GM12875 (cell line): ENCODE results near the gene QSER1.

Experiments
- H3K4me3 ChIP-seq: one replicate; pipeline ENCODE4 v1.5.1; 2011; ENCODE audit warnings: low read depth, low read length, control low read depth
- TF ChIP-seq, protein P1 (sequence below): IDR thresholded peaks from 2 replicates; pipeline ENCODE4 v1.5.1; 2011; ENCODE audit warnings: low read depth, mild to moderate bottlenecking, control low read depth, inconsistent platforms, low read length, moderate library complexity, borderline replicate concordance; ENCODE audit not compliant: insufficient read depth

The QSER1 gene

GRCh38 chr11:32895471-32895870, 2.9 kb downstream of the QSER1 start:
- H3K4me3 ChIP-seq, result no peak overlapping the region
- TF ChIP-seq, protein P1, sequence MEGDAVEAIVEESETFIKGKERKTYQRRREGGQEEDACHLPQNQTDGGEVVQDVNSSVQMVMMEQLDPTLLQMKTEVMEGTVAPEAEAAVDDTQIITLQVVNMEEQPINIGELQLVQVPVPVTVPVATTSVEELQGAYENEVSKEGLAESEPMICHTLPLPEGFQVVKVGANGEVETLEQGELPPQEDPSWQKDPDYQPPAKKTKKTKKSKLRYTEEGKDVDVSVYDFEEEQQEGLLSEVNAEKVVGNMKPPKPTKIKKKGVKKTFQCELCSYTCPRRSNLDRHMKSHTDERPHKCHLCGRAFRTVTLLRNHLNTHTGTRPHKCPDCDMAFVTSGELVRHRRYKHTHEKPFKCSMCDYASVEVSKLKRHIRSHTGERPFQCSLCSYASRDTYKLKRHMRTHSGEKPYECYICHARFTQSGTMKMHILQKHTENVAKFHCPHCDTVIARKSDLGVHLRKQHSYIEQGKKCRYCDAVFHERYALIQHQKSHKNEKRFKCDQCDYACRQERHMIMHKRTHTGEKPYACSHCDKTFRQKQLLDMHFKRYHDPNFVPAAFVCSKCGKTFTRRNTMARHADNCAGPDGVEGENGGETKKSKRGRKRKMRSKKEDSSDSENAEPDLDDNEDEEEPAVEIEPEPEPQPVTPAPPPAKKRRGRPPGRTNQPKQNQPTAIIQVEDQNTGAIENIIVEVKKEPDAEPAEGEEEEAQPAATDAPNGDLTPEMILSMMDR, result no peak

GRCh38 chr11:32897103-32897502, 4.5 kb downstream of the QSER1 start:
- TF ChIP-seq, protein P1, result no peak
- H3K4me3 ChIP-seq, result no peak overlapping the region

DNA sequence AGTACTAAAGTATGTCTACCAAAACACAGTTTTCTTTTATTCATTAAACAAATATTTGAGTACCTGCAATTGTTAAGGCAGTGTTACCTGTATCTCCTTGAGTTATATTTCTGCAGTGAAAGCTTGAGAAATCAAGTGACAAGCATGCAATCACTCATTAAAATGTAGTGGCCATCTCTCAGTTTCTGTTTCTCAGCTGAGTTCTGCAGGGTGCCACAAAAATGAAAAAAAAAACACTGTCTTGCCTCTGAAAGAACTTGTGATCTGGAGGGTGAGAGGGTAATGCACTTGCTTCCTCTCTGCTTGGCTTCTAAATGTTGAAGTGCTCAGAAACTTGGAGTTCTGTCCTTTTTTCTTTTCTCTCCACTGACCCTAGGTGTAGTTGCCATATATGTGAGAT, 6.8 kb downstream of the QSER1 start:
- TF ChIP-seq, protein P1, result no peak
- H3K4me3 ChIP-seq, result no peak overlapping the region

GRCh38 chr11:32902089-32902665, 9.6 kb downstream of the QSER1 start:
- TF ChIP-seq, protein P1, result no peak
- no peak overlapping the region for H3K4me3 ChIP-seq

- TF ChIP-seq, protein P1, result no peak
- H3K4me3 ChIP-seq, result no peak overlapping the region
Measured at GRCh38 chr11:32905028-32905667, 12.5 kb downstream of the QSER1 start.

- TF ChIP-seq, protein P1, result no peak
- H3K4me3 ChIP-seq, result no peak overlapping the region
Measured at GRCh38 chr11:32908619-32909018, 16.0 kb downstream of the QSER1 start.

- TF ChIP-seq, protein P1, result no peak
- H3K4me3 ChIP-seq, result no peak overlapping the region
Measured at GRCh38 chr11:32911413-32911812, 18.8 kb downstream of the QSER1 start.
